Measurements from ENCODE around the gene MYZAP.

GRCh38 chr15:57583282-57583681 lies 8.4 kb upstream of the MYZAP start:
- TF ChIP-seq SMC3 (IDR thresholded peaks at IDR 0.05; ENCODE audit: low read depth, low read length), result no peak
- TF ChIP-seq CTCF (conservative IDR thresholded peaks at IDR 0.05; ENCODE audit: low read depth, low read length), result no peak
- no peak for TF ChIP-seq POLR2A (IDR thresholded peaks at IDR 0.05; ENCODE audit: low read depth, low read length)
- no peak for TF ChIP-seq MXI1 (IDR thresholded peaks at IDR 0.05; ENCODE audit: borderline replicate concordance, low read depth, low read length)
- no peak for TF ChIP-seq ELK1 (IDR thresholded peaks at IDR 0.05; ENCODE audit: borderline replicate concordance, low read depth, low read length)
- no peak for TF ChIP-seq USF2 (IDR thresholded peaks at IDR 0.05; ENCODE audit: low read depth, low read length)
- no peak for TF ChIP-seq NFE2L2 (IDR thresholded peaks at IDR 0.05; ENCODE audit: low read depth, low read length)
- no peak for TF ChIP-seq RAD21 (IDR thresholded peaks at IDR 0.05; ENCODE audit: low read length)
- TF ChIP-seq CEBPB (IDR thresholded peaks at IDR 0.05; ENCODE audit: low read depth, low read length), result no peak
- peak; percentile 54 for TF ChIP-seq MAFK (IDR thresholded peaks at IDR 0.05; ENCODE audit: low read depth, low read length)
- no peak for TF ChIP-seq RCOR1 (IDR thresholded peaks at IDR 0.05; ENCODE audit: insufficient replicate concordance, low read length)
- TF ChIP-seq MAZ (IDR thresholded peaks at IDR 0.05; ENCODE audit: borderline replicate concordance, low read depth, low read length), result no peak
- TF ChIP-seq FOS (IDR thresholded peaks at IDR 0.05; ENCODE audit: low read depth, low read length), result no peak
